Left forelimb (tissue), 1 donor: ENCODE measurements around the gene RB1.
"Not testable (repeated sequence)": the region's sequence is repeated elsewhere in the genome, so short reads cannot be mapped to it uniquely, and the experiment has no call there.

Source experiments
- DNase-seq: peaks from one replicate; pipeline ENCODE4 v3.0.0-alpha.2; 2018; ENCODE audit warnings: low spot score

The RB1 gene

GRCh38 chr13:48449656-48450055, 146.1 kb downstream of the RB1 start:
- no peak for DNase-seq

GRCh38 chr13:48451196-48451595, 147.6 kb downstream of the RB1 start:
- not testable (repeated sequence) for DNase-seq

GRCh38 chr13:48456546-48456945, 153.0 kb downstream of the RB1 start:
- no peak for DNase-seq

- DNase-seq = no peak
Measured at GRCh38 chr13:48457578-48458242, 154.2 kb downstream of the RB1 start.

- DNase-seq = no peak
Measured at GRCh38 chr13:48475230-48475629, 171.7 kb downstream of the RB1 start.

- DNase-seq = no peak
Measured at GRCh38 chr13:48476215-48476614, 172.7 kb downstream of the RB1 start.

- DNase-seq = no peak
Measured at GRCh38 chr13:48476686-48477085, 173.1 kb downstream of the RB1 start.

GRCh38 chr13:48477191-48477855, 173.8 kb downstream of the RB1 start:
- no peak for DNase-seq

GRCh38 chr13:48478391-48478790, 174.8 kb downstream of the RB1 start:
- no peak for DNase-seq

- DNase-seq = no peak
Measured at GRCh38 chr13:48483575-48483974, 180.0 kb downstream of the RB1 start.

GRCh38 chr13:48485432-48485831, 181.9 kb downstream of the RB1 start:
- DNase-seq = no peak

GRCh38 chr13:48486362-48486761, 182.8 kb downstream of the RB1 start:
- no peak for DNase-seq

- DNase-seq = no peak
Measured at GRCh38 chr13:48486836-48487235, 183.3 kb downstream of the RB1 start.

GRCh38 chr13:48487968-48488367, 184.4 kb downstream of the RB1 start:
- no peak for DNase-seq

- no peak for DNase-seq
Measured at GRCh38 chr13:48488995-48489394, 185.4 kb downstream of the RB1 start.

- DNase-seq = no peak
Measured at GRCh38 chr13:48489666-48490065, 186.1 kb downstream of the RB1 start.

- no peak for DNase-seq
Measured at GRCh38 chr13:48490241-48490640, 186.7 kb downstream of the RB1 start.

GRCh38 chr13:48491423-48492095, 188.0 kb downstream of the RB1 start:
- no peak for DNase-seq

GRCh38 chr13:48492096-48492440, 188.5 kb downstream of the RB1 start:
- DNase-seq = no peak

- DNase-seq = no peak
Measured at GRCh38 chr13:48492470-48493065, 189.0 kb downstream of the RB1 start.

- no peak for DNase-seq
Measured at GRCh38 chr13:48493066-48493765, 189.7 kb downstream of the RB1 start.

- DNase-seq = no peak
Measured at GRCh38 chr13:48493851-48494250, 190.3 kb downstream of the RB1 start.
